Heart left ventricle (tissue), 13 donors: ENCODE data around the gene BST1.

ENCODE experiments used
- CTCF ChIP-seq, 12 donors: fragments of 200-600 bp; sonication (generic) in 4 of 12; IDR thresholded peaks; one replicate each; pipeline versions ENCODE4 v1.5.0 to v1.8.0; 2018 to 2022; ENCODE audit warnings: antibody characterized with exemption in 12 of 12, mild to moderate bottlenecking in 5 of 12
- POLR2A ChIP-seq, 2 donors: fragments of 450-650 bp; IDR thresholded peaks; one replicate each; pipeline ENCODE4 v1.6.1; 2017; ENCODE audit warnings: antibody characterized with exemption in 2 of 2, mild to moderate bottlenecking in 2 of 2, moderate library complexity in 2 of 2
- donor health status: ischemic (EF 13 %, LVEDD 7.1; RV severe dilation, severe dysfunction).
- donor health status: DM: no; HTN: yes; CAD: no.
- donor health status: DM: no; HTN: no; CAD: no.
- donor health status: ischemic (EF 25% LVEDD 6.9; RV normal size, moderate dysfunction).
- donor health status: ischemic (EF 25% LVEDD 5.7; RV mildly dilated, moderate dysfunction).
- donor health status: ischemic (EF 35%, LVEDD 5.7; RV mildly dilated, moderate dysfunction).
- donor health status: nonischemic (EF 11% LVEDD 7.7; RV severe dilation, severe dysfunction).
- donor health status: DM: yes; HTN: yes; CAD: no.
- donor health status: PGD.
- donor health status: ischemic (EF 29% LVEDD 5.4; RV normal size, mild dysfunction).
- donor health status: nonischemic (EF 23%, LVEDD 6.1; RV moderate dilation, normal function).

- peak in 1 of 12 donors; percentile 6 for TF ChIP-seq CTCF (IDR thresholded peaks at IDR 0.05)
- TF ChIP-seq POLR2A (IDR thresholded peaks at IDR 0.05): no peak
Measured at GRCh38 chr4:15737255-15737654, 34.4 kb downstream of the BST1 start.
